HCT116 (cell line): ENCODE results near the gene MECP2. TPM values are rescaled to one million over a fixed set of nuclear protein-coding genes. Genes with fewer than 3 reads are reported as not detected.

Experiments used
- ATAC-seq: fragments of 200-7000 bp; cut with Tn5 transposase; 2 replicates; pipeline ENCODE4 v1.9.1; 2020; ENCODE audit warnings: mild to moderate bottlenecking, moderate library complexity
- BruUV-seq: library from RNA; stranded (reverse); fragments of 400-500 nt; replicated peaks from 2 replicates; lab custom pipeline; 2021; lab: Mats Ljungman, UMichigan
- CTCF ChIA-PET: fragments of 300-600 bp; sonication (Branson Sonifier 250); formaldehyde crosslinking; loops from one replicate; lab custom pipeline; 2021; ENCODE audit warnings: antibody characterized with exemption; lab: Charles Lee
- POLR2A ChIA-PET: fragments of 300-600, 350-600 bp; sonication (Branson Sonifier 250); formaldehyde crosslinking; loops from one replicate; lab custom pipeline; 2021; ENCODE audit warnings: antibody characterized with exemption; lab: Charles Lee
- RAD21 ChIA-PET, 2 experiments: fragments of 300-600 bp; sonication (Branson Sonifier 250); formaldehyde crosslinking; loops; one replicate each; lab custom pipeline; 2023; ENCODE audit warnings: low total read pairs in 2 of 2; ENCODE audit not compliant: uncharacterized antibody in 2 of 2, unreplicated experiment in 2 of 2, low non-redundant PET in 1 of 2; lab: Charles Lee
- DNase-seq: peaks from one replicate; pipeline ENCODE4 v3.0.0-alpha.2; 2010; ENCODE audit warnings: low read depth, low spot score
- H2AFZ ChIP-seq: fragments of 200-600 bp; shearing (Covaris generic), sonication (generic); 2 replicates; pipeline ENCODE4 v1.6.1; 2017; ENCODE audit warnings: low read depth, mixed run types, mixed read lengths, antibody characterized with exemption, low read length; ENCODE audit not compliant: poor library complexity, severe bottlenecking
- H3K27ac ChIP-seq: 2 replicates; pipeline ENCODE4 v1.5.1; 2012; ENCODE audit warnings: low read depth, low read length
- H3K27me3 ChIP-seq: fragments of 200-600 bp; sonication (generic); 2 replicates; pipeline ENCODE4 v1.6.1; 2016; ENCODE audit warnings: mixed run types, low read length, mixed read lengths; ENCODE audit not compliant: insufficient read depth
- H3K36me3 ChIP-seq, 2 experiments: fragments of 200-500 bp in 1 of 2; fragments of 200-600 bp in 1 of 2; sonication (Bioruptor generic) in 1 of 2; sonication (generic) in 1 of 2; 2 replicates each; pipeline versions ENCODE4 v1.5.1 to v1.6.1; 2014 to 2016; ENCODE audit warnings: low read length in 2 of 2, inconsistent platforms in 1 of 2, mixed read lengths in 1 of 2, mixed run types in 1 of 2; ENCODE audit not compliant: insufficient read depth in 2 of 2, control insufficient read depth in 1 of 2
- H3K4me1 ChIP-seq, 2 experiments: fragments of 200-600 bp in 1 of 2; sonication (generic) in 1 of 2; 2 replicates each; pipeline versions ENCODE4 v1.5.1 to v1.6.1; 2012 to 2017; ENCODE audit warnings: low read length in 2 of 2, inconsistent platforms in 1 of 2, mild to moderate bottlenecking in 1 of 2, mixed read lengths in 1 of 2, mixed run types in 1 of 2, moderate library complexity in 1 of 2; ENCODE audit not compliant: insufficient read depth in 2 of 2, control insufficient read depth in 1 of 2
- H3K4me2 ChIP-seq: fragments of 200-600 bp; sonication (generic); 2 replicates; pipeline ENCODE4 v1.6.1; 2017; ENCODE audit warnings: mixed run types, low read length, mixed read lengths
- H3K4me3 ChIP-seq, 2 experiments: fragments of 200-600 bp in 1 of 2; sonication (generic) in 1 of 2; replicated peaks in 1 of 2; 2 replicates each; pipeline ENCODE4 v1.5.1; 2011 to 2016; ENCODE audit warnings: low read length in 2 of 2, control low read depth in 1 of 2, low read depth in 1 of 2, mild to moderate bottlenecking in 1 of 2, mixed read lengths in 1 of 2, mixed run types in 1 of 2
- H3K79me2 ChIP-seq: fragments of 200-600 bp; sonication (generic); 2 replicates; pipeline ENCODE4 v1.6.1; 2017; ENCODE audit warnings: mild to moderate bottlenecking, mixed run types, low read length, moderate library complexity, mixed read lengths; ENCODE audit not compliant: insufficient read depth
- H3K9ac ChIP-seq: fragments of 200-600 bp; sonication (generic); 2 replicates; pipeline ENCODE4 v1.6.1; 2016; ENCODE audit warnings: low read length, mixed read lengths
- H3K9me2 ChIP-seq: fragments of 200-600 bp; sonication (generic), shearing (Covaris generic); 2 replicates; pipeline ENCODE4 v1.6.1; 2017; ENCODE audit warnings: mixed run types, mild to moderate bottlenecking, moderate library complexity; ENCODE audit not compliant: insufficient read depth
- H3K9me3 ChIP-seq, 2 experiments: fragments of 200-500 bp in 1 of 2; fragments of 200-600 bp in 1 of 2; sonication (Bioruptor generic) in 1 of 2; sonication (generic) in 1 of 2; 2 replicates each; pipeline ENCODE4 v1.6.1; 2014 to 2017; ENCODE audit warnings: low read length in 2 of 2, mixed read lengths in 2 of 2, inconsistent platforms in 1 of 2, low read depth in 1 of 2, mild to moderate bottlenecking in 1 of 2, mixed run types in 1 of 2, moderate library complexity in 1 of 2; ENCODE audit not compliant: control insufficient read depth in 1 of 2, insufficient read depth in 1 of 2
- H4K20me1 ChIP-seq: fragments of 200-600 bp; sonication (generic), shearing (Covaris generic); 2 replicates; pipeline ENCODE4 v1.6.1; 2017; ENCODE audit warnings: mixed run types, mild to moderate bottlenecking, moderate library complexity; ENCODE audit not compliant: insufficient read depth
- CEBPB ChIP-seq: IDR thresholded peaks from 2 replicates; pipeline ENCODE4 v1.6.1; 2012; ENCODE audit warnings: low read depth
- EGR1 ChIP-seq: IDR thresholded peaks from 2 replicates; pipeline ENCODE4 v1.6.1; 2012; ENCODE audit warnings: low read depth
- ELF1 ChIP-seq: IDR thresholded peaks from 2 replicates; pipeline ENCODE4 v1.6.1; 2012; ENCODE audit warnings: low read depth, borderline replicate concordance
- FOSL1 ChIP-seq: IDR thresholded peaks from 2 replicates; pipeline ENCODE4 v1.6.1; 2012; ENCODE audit warnings: low read depth
- JUND ChIP-seq: IDR thresholded peaks from 2 replicates; pipeline ENCODE4 v1.6.1; 2012
- POLR2A ChIP-seq: IDR thresholded peaks from 2 replicates; pipeline ENCODE4 v1.7.0; 2011; ENCODE audit warnings: borderline replicate concordance; ENCODE audit not compliant: insufficient read depth, insufficient read length; ENCODE audit errors: extremely low read depth
- SIN3A ChIP-seq: IDR thresholded peaks from 2 replicates; pipeline ENCODE4 v1.6.1; 2012; ENCODE audit warnings: low read depth
- SP1 ChIP-seq: IDR thresholded peaks from 2 replicates; pipeline ENCODE4 v1.6.1; 2012; ENCODE audit warnings: low read depth
- SRF ChIP-seq: IDR thresholded peaks from 2 replicates; pipeline ENCODE4 v1.6.1; 2012; ENCODE audit warnings: low read depth
- ZNF274 ChIP-seq: fragments of 200-500 bp; sonication (Bioruptor generic); IDR thresholded peaks from 2 replicates; pipeline ENCODE4 v1.6.1; 2014; ENCODE audit warnings: mild to moderate bottlenecking, low read depth, low read length, inconsistent platforms
- intact Hi-C: fragments of 100-400 bp; cut with micrococcal nuclease; formaldehyde crosslinking; loops from 2 replicates; pipeline ENCODE4 v1.10.0; 2022
- total RNA-seq: library from RNA; stranded (reverse); gene quantifications from one replicate; pipeline ENCODE4 v1.2.1, GENCODE V29; 2021; ENCODE audit not compliant: unreplicated experiment
- TF ChIP-seq, protein P1 (sequence below): IDR thresholded peaks from 2 replicates; pipeline ENCODE4 v1.6.1; 2012; ENCODE audit warnings: low read depth
- TF ChIP-seq, protein P2 (sequence below): IDR thresholded peaks from 2 replicates; pipeline ENCODE4 v1.6.1; 2011; ENCODE audit warnings: mild to moderate bottlenecking, low read length, moderate library complexity; ENCODE audit not compliant: insufficient replicate concordance; ENCODE audit errors: extremely low read depth

Gene MECP2
- total RNA-seq, 1 experiment from 2014 or later: 32.4 TPM

DNA sequence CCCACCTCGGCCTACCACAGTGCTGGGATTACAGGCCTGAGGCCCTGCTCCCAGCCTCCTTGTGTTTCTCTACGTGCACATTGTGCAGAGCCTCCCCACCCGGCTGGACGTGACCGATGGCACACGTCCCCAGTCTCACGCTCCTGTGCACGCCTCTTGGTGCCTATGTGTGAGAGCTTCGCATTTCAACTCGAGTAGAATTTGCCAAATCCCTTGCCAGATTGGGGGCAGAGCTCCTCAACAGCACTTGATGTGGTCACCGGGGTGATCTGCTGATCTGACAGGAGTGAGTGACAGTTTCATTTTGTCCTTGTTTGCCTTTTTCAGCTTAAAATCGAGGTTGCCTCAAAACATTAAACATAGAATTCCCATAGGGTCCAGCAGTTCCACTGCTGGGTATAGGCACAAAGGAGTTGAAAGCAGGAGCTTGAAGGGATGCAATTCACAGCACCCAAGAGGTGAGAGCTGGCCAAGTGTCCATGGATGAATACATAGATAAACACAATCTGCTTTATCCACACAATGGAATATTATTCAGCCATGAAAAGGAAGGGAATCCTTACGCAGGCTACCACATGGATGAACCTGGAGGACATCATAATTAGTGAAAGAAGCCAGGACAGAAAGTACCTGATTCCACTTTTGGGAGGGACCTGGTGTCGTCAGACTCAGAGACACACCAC lies 107.4 kb downstream of the MECP2 start:
- Histone ChIP-seq H4K20me1 (no peaks in the 10 kb centered on the region), H3K36me3 (no peaks in the 10 kb centered on the region), H3K4me3 (no peak overlapping the region), H3K4me1 (no peaks in the 10 kb centered on the region), H3K27ac (no peak overlapping the region), H3K9me3 (no peaks in the 10 kb centered on the region), H3K79me2 (no peaks in the 10 kb centered on the region), H3K4me2 (no peak overlapping the region), H3K9me2 (no peaks in the 10 kb centered on the region), H3K9ac (no peak overlapping the region), H3K27me3 (no peaks in the 10 kb centered on the region), H2AFZ (no peak overlapping the region)
- TF ChIP-seq POLR2A (no peak), SRF (no peak), SIN3A (no peak), ELF1 (no peak), JUND (no peak), SP1 (no peak), EGR1 (no peak), FOSL1 (no peak), CEBPB (no peak), ZNF274 (no peak)
- TF ChIP-seq, protein P1, sequence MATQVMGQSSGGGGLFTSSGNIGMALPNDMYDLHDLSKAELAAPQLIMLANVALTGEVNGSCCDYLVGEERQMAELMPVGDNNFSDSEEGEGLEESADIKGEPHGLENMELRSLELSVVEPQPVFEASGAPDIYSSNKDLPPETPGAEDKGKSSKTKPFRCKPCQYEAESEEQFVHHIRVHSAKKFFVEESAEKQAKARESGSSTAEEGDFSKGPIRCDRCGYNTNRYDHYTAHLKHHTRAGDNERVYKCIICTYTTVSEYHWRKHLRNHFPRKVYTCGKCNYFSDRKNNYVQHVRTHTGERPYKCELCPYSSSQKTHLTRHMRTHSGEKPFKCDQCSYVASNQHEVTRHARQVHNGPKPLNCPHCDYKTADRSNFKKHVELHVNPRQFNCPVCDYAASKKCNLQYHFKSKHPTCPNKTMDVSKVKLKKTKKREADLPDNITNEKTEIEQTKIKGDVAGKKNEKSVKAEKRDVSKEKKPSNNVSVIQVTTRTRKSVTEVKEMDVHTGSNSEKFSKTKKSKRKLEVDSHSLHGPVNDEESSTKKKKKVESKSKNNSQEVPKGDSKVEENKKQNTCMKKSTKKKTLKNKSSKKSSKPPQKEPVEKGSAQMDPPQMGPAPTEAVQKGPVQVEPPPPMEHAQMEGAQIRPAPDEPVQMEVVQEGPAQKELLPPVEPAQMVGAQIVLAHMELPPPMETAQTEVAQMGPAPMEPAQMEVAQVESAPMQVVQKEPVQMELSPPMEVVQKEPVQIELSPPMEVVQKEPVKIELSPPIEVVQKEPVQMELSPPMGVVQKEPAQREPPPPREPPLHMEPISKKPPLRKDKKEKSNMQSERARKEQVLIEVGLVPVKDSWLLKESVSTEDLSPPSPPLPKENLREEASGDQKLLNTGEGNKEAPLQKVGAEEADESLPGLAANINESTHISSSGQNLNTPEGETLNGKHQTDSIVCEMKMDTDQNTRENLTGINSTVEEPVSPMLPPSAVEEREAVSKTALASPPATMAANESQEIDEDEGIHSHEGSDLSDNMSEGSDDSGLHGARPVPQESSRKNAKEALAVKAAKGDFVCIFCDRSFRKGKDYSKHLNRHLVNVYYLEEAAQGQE: no peak
- TF ChIP-seq, protein P2, sequence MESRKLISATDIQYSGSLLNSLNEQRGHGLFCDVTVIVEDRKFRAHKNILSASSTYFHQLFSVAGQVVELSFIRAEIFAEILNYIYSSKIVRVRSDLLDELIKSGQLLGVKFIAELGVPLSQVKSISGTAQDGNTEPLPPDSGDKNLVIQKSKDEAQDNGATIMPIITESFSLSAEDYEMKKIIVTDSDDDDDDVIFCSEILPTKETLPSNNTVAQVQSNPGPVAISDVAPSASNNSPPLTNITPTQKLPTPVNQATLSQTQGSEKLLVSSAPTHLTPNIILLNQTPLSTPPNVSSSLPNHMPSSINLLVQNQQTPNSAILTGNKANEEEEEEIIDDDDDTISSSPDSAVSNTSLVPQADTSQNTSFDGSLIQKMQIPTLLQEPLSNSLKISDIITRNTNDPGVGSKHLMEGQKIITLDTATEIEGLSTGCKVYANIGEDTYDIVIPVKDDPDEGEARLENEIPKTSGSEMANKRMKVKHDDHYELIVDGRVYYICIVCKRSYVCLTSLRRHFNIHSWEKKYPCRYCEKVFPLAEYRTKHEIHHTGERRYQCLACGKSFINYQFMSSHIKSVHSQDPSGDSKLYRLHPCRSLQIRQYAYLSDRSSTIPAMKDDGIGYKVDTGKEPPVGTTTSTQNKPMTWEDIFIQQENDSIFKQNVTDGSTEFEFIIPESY: no peak
- ChIA-PET POLR2A (interaction anchor here (0.9 kb wide), 1 partner anchor 64 kb away, joined by 3 read pairs; the partner anchor contains the start of gene ARHGAP4), CTCF (no interaction called here), RAD21 (no interaction called here)
- DNase-seq (no peak), ATAC-seq (no peak)
- intact Hi-C loops: no loop called here
- no TSS peak for BruUV-seq
